ENCODE data around the gene QRICH1. TPM values are rescaled to one million over a fixed set of nuclear protein-coding genes. Genes with fewer than 3 reads are reported as not detected.

Gene QRICH1
- total and polyA plus RNA-seq, 2 of the 4 experiments (the other 2 are of a cell fraction), result 62.7 to 77.3 TPM

- peak overlapping the region; percentile 99 for H3K14ac ChIP-seq (replicated peaks; ENCODE audit: low read depth, low read length)
These were observed 10.2 kb upstream of the QRICH1 start for GRCh38 chr3:49104052-49104426.

More at GRCh38 chr3:49104052-49104426, 10.2 kb upstream of the QRICH1 start:
- intact Hi-C loops (cut with micrococcal nuclease) (no loop called here), dilution Hi-C loops (cut with HindIII; ENCODE audit: low sequenced_read_pairs, unreplicated experiment) (no loop called here), in situ Hi-C loops (cut with MboI; ENCODE audit: low sequenced_read_pairs) (no loop called here)
- Histone ChIP-seq H3K36me3 (ENCODE audit: control insufficient read depth, insufficient read depth, low read length) (peaks cover 48% of the 10 kb centered on the region), H4K8ac (ENCODE audit: low read depth in 2 of 2, low read length in 2 of 2) (peak overlapping the region; percentile 64 to 97), H4K5ac (ENCODE audit: low read depth, low read length) (peak overlapping the region; percentile 93), H3K9me1 (ENCODE audit: insufficient read depth, low read length) (peaks cover 16% of the 10 kb centered on the region), H2AK5ac (ENCODE audit: low read depth, low read length) (peak overlapping the region; percentile 98), H3K27me3 (ENCODE audit: control insufficient read depth, insufficient read depth, low read length) (no peaks in the 10 kb centered on the region), H3K23ac (ENCODE audit: low read depth, low read length) (peak overlapping the region; percentile 98), H2BK5ac (ENCODE audit: low read depth, low read length, poor library complexity, severe bottlenecking) (peak overlapping the region; percentile 90), H3K9ac (ENCODE audit: low read depth, low read length) (peak overlapping the region; percentile 97), H2BK20ac (ENCODE audit: low read depth, low read length) (no peak overlapping the region), H3K9me3 (ENCODE audit: control insufficient read depth, insufficient read depth, low read length) (no peaks in the 10 kb centered on the region), H3K4me1 (ENCODE audit: control insufficient read depth, insufficient read depth, low read length) (peaks cover 9% of the 10 kb centered on the region), H3K18ac (ENCODE audit: low read depth, low read length) (no peak overlapping the region; the same call in 1 of the 2 replicates), H4K91ac (ENCODE audit: insufficient read depth, low read depth, low read length) (peak overlapping the region; percentile 89), H3K79me1 (ENCODE audit: low read depth in 1 of 2, low read length in 2 of 2) (peaks cover 41 to 43% of the 10 kb centered on the region in 2 experiments), H3K4me3 (ENCODE audit: insufficient read depth, low read depth, low read length) (peak overlapping the region; percentile 91), H3K4me2 (ENCODE audit: low read depth, low read length) (peak overlapping the region; percentile 99), H2BK120ac (ENCODE audit: low read depth, low read length) (peak overlapping the region; percentile 67; the same call in 1 of the 2 replicates), H2AFZ (replicated peaks; ENCODE audit: low read length, poor library complexity) (peak overlapping the region; percentile 98), H3K56ac (ENCODE audit: extremely low read depth, insufficient read depth, low read length) (peak overlapping the region; percentile 77; the same call in 1 of the 2 replicates), H3K4ac (ENCODE audit: low read depth, low read length) (peak overlapping the region; percentile 95), H2BK15ac (ENCODE audit: low read depth, low read length) (no peak overlapping the region), H4K20me1 (ENCODE audit: insufficient read depth, low read length) (no peaks in the 10 kb centered on the region), H2AK9ac (replicated peaks; ENCODE audit: low read depth, low read length, poor library complexity) (peak overlapping the region; percentile 94), H3K27ac (ENCODE audit: insufficient read depth, low read length) (peak overlapping the region; percentile 93)
- CTCF ChIA-PET, result interaction anchor here (1.2 kb wide), 1 partner anchor 9 kb away, joined by 5 read pairs; the partner anchor contains the start of gene QRICH1
- WGBS, 2 experiments (ENCODE audit: extremely low coverage in 2 of 2, insufficient read length in 1 of 2), result 0% methylated on average over 1 of the region's 8 CpGs; no CpG with 5 or more reads in 1 of the 2 experiments
- TF ChIP-seq NFE2L2 (IDR thresholded peaks at IDR 0.05; ENCODE audit: low read depth, low read length), result no peak
- no peak for TF ChIP-seq RFX5 (IDR thresholded peaks at IDR 0.05; ENCODE audit: low read depth, low read length)
- TF ChIP-seq USF2 (IDR thresholded peaks at IDR 0.05; ENCODE audit: low read depth, low read length), result no peak
- no peak for TF ChIP-seq POLR2A (IDR thresholded peaks at IDR 0.05; ENCODE audit: low read depth, low read length)
- POLR2A ChIA-PET (ENCODE audit: unreplicated experiment), result no interaction called here
- DNase-seq (no peak), ATAC-seq (ENCODE audit: low read depth) (no peak)
- BruUV-seq (replicated peaks), result no TSS peak
